GM12875 (cell line): ENCODE results near the gene CTNNA3.

Experiments
- H3K4me3 ChIP-seq: one replicate; pipeline ENCODE4 v1.5.1; 2011; ENCODE audit warnings: low read depth, low read length, control low read depth
- CTCF ChIP-seq: IDR thresholded peaks from 2 replicates; pipeline ENCODE4 v1.5.1; 2011; ENCODE audit warnings: low read depth, mild to moderate bottlenecking, control low read depth, inconsistent platforms, low read length, moderate library complexity, borderline replicate concordance; ENCODE audit not compliant: insufficient read depth

Gene CTNNA3

GRCh38 chr10:66836057-66836456 is 859.9 kb downstream of the CTNNA3 start:
- no peak overlapping the region for H3K4me3 ChIP-seq
- no peak for TF ChIP-seq CTCF

- TF ChIP-seq CTCF: no peak
- H3K4me3 ChIP-seq: no peak overlapping the region
These were observed 860.6 kb downstream of the CTNNA3 start for GRCh38 chr10:66835400-66835799.

GRCh38 chr10:66834802-66835201 is 861.2 kb downstream of the CTNNA3 start:
- H3K4me3 ChIP-seq: no peak overlapping the region
- TF ChIP-seq CTCF: no peak

- no peak for TF ChIP-seq CTCF
- H3K4me3 ChIP-seq: no peak overlapping the region
These were observed 862.1 kb downstream of the CTNNA3 start for GRCh38 chr10:66833861-66834260.

GRCh38 chr10:66832781-66833422 is 863.1 kb downstream of the CTNNA3 start:
- TF ChIP-seq CTCF: no peak
- H3K4me3 ChIP-seq: no peak overlapping the region

- H3K4me3 ChIP-seq: no peak overlapping the region
- no peak for TF ChIP-seq CTCF
These were observed 867.0 kb downstream of the CTNNA3 start for GRCh38 chr10:66828957-66829356.

GRCh38 chr10:66827353-66827752 is 868.6 kb downstream of the CTNNA3 start:
- no peak overlapping the region for H3K4me3 ChIP-seq
- TF ChIP-seq CTCF: no peak
